ENCODE measurements around the gene NOTCH1.

NOTCH1 gene

GRCh38 chr9:136476369-136477150, 69.3 kb downstream of the NOTCH1 start:
- FAIRE-seq = no peak
- no peak for TF ChIP-seq POLR2A (IDR thresholded peaks at IDR 0.05; ENCODE audit: low read depth, low read length)
- DNase-seq (ENCODE audit: insufficient read length, low spot score) = no peak

GRCh38 chr9:136474974-136475865, 70.6 kb downstream of the NOTCH1 start:
- TF ChIP-seq POLR2A (IDR thresholded peaks at IDR 0.05; ENCODE audit: low read depth, low read length) = no peak
- DNase-seq (ENCODE audit: insufficient read length, low spot score) = no peak
- no peak for FAIRE-seq

GRCh38 chr9:136474021-136474640, 71.7 kb downstream of the NOTCH1 start:
- FAIRE-seq (no peak), DNase-seq (ENCODE audit: insufficient read length, low spot score) (no peak)
- no peak for TF ChIP-seq POLR2A (IDR thresholded peaks at IDR 0.05; ENCODE audit: low read depth, low read length)

GRCh38 chr9:136473354-136473721, 72.5 kb downstream of the NOTCH1 start:
- FAIRE-seq (no peak), DNase-seq (ENCODE audit: insufficient read length, low spot score) (no peak)
- no peak for TF ChIP-seq POLR2A (IDR thresholded peaks at IDR 0.05; ENCODE audit: low read depth, low read length)

GRCh38 chr9:136472640-136473353, 73.1 kb downstream of the NOTCH1 start:
- no peak for TF ChIP-seq POLR2A (IDR thresholded peaks at IDR 0.05; ENCODE audit: low read depth, low read length)
- FAIRE-seq (no peak), DNase-seq (ENCODE audit: insufficient read length, low spot score) (no peak)

GRCh38 chr9:136471802-136472487, 73.9 kb downstream of the NOTCH1 start:
- FAIRE-seq (no peak), DNase-seq (ENCODE audit: insufficient read length, low spot score) (no peak)
- TF ChIP-seq POLR2A (IDR thresholded peaks at IDR 0.05; ENCODE audit: low read depth, low read length) = no peak

GRCh38 chr9:136470792-136471469, 74.9 kb downstream of the NOTCH1 start:
- DNase-seq (ENCODE audit: insufficient read length, low spot score) (no peak), FAIRE-seq (no peak)
- no peak for TF ChIP-seq POLR2A (IDR thresholded peaks at IDR 0.05; ENCODE audit: low read depth, low read length)

GRCh38 chr9:136470356-136470755, 75.5 kb downstream of the NOTCH1 start:
- FAIRE-seq = no peak
- DNase-seq (ENCODE audit: insufficient read length, low spot score) = no peak
- no peak for TF ChIP-seq POLR2A (IDR thresholded peaks at IDR 0.05; ENCODE audit: low read depth, low read length)

GRCh38 chr9:136467766-136468165, 78.1 kb downstream of the NOTCH1 start:
- DNase-seq (ENCODE audit: insufficient read length, low spot score) (no peak), FAIRE-seq (no peak)
- TF ChIP-seq POLR2A (IDR thresholded peaks at IDR 0.05; ENCODE audit: low read depth, low read length) = no peak

- no peak for DNase-seq (ENCODE audit: insufficient read length, low spot score)
- no peak for TF ChIP-seq POLR2A (IDR thresholded peaks at IDR 0.05; ENCODE audit: low read depth, low read length)
- FAIRE-seq = no peak
Observed at GRCh38 chr9:136466155-136466541, 79.7 kb downstream of the NOTCH1 start.

- DNase-seq (ENCODE audit: insufficient read length, low spot score) (no peak), FAIRE-seq (no peak)
- no peak for TF ChIP-seq POLR2A (IDR thresholded peaks at IDR 0.05; ENCODE audit: low read depth, low read length)
Observed at GRCh38 chr9:136465500-136466154, 80.2 kb downstream of the NOTCH1 start.

GRCh38 chr9:136464241-136464640, 81.6 kb downstream of the NOTCH1 start:
- no peak for TF ChIP-seq POLR2A (IDR thresholded peaks at IDR 0.05; ENCODE audit: low read depth, low read length)
- no peak for FAIRE-seq

More at GRCh38 chr9:136464241-136464640, 81.6 kb downstream of the NOTCH1 start:
- no peak for DNase-seq (ENCODE audit: insufficient read length, low spot score)

Data from H54 (cell line).